DLD1 (cell line): ENCODE measurements around the gene ETDA.
"Not testable (repeated sequence)": the region's sequence is repeated elsewhere in the genome, so short reads cannot be mapped to it uniquely, and the experiment has no call there.

Experiments
- in situ Hi-C: cut with HindIII; loops from 2 replicates; pipeline ENCODE4 v1.10.0; 2017; ENCODE audit warnings: low sequenced_read_pairs

Gene ETDA

GRCh38 chrX:135252011-135252518 lies at the start of gene ETDA:
Gene ETDA, plus strand, starts transcription at chrX:135252061. Its CDS starts 1,216 bp downstream, at chrX:135253277.
- in situ Hi-C loops: not testable (repeated sequence)

GRCh38 chrX:135206427-135206826 lies 45.4 kb upstream of the ETDA start:
- in situ Hi-C loops: not testable (repeated sequence)

GRCh38 chrX:135213200-135213844 lies 38.5 kb upstream of the ETDA start:
- in situ Hi-C loops: no loop called here

GRCh38 chrX:135245989-135246388 lies 5.9 kb upstream of the ETDA start:
- in situ Hi-C loops: not testable (repeated sequence)

- in situ Hi-C loops: not testable (repeated sequence)
Observed at GRCh38 chrX:135256087-135256684, 4.3 kb downstream of the ETDA start.

- in situ Hi-C loops: no loop called here
Observed at GRCh38 chrX:135256923-135257322, 5.1 kb downstream of the ETDA start.

- in situ Hi-C loops: no loop called here
Observed at GRCh38 chrX:135257469-135257868, 5.6 kb downstream of the ETDA start.

GRCh38 chrX:135260976-135261375 lies 9.1 kb downstream of the ETDA start:
- in situ Hi-C loops: not testable (repeated sequence)

GRCh38 chrX:135263376-135263775 lies 11.5 kb downstream of the ETDA start:
- in situ Hi-C loops: not testable (repeated sequence)

- in situ Hi-C loops: no loop called here
Observed at GRCh38 chrX:135264206-135264605, 12.3 kb downstream of the ETDA start.

- in situ Hi-C loops: no loop called here
Observed at GRCh38 chrX:135273162-135273561, 21.3 kb downstream of the ETDA start.

- in situ Hi-C loops: no loop called here
Observed at GRCh38 chrX:135275973-135276372, 24.1 kb downstream of the ETDA start.

GRCh38 chrX:135287266-135287823 lies 35.5 kb downstream of the ETDA start:
- in situ Hi-C loops: no loop called here

- in situ Hi-C loops: no loop called here
Observed at GRCh38 chrX:135295238-135295943, 43.5 kb downstream of the ETDA start.

- in situ Hi-C loops: no loop called here
Observed at GRCh38 chrX:135295944-135296305, 44.1 kb downstream of the ETDA start.

- in situ Hi-C loops: no loop called here
Observed at GRCh38 chrX:135302269-135302873, 50.5 kb downstream of the ETDA start.
